Suprapubic skin (tissue), 4 donors: ENCODE measurements around the gene CST3. TPM values are rescaled to one million over a fixed set of nuclear protein-coding genes. Genes with fewer than 3 reads are reported as not detected.
"Not testable (repeated sequence)": the region's sequence is repeated elsewhere in the genome, so short reads cannot be mapped to it uniquely, and the experiment has no call there.

ENCODE experiments used
- DNase-seq, 2 donors: peaks; one replicate each; pipeline ENCODE4 v3.0.0-alpha.2; 2019; ENCODE audit warnings: low spot score in 2 of 2
- H3K27ac ChIP-seq: fragments of 200-600 bp; sonication (generic); one replicate; pipeline ENCODE4 v1.5.1; 2019
- H3K27me3 ChIP-seq: fragments of 200-600 bp; sonication (generic); one replicate; pipeline ENCODE4 v1.5.1; 2019
- H3K36me3 ChIP-seq: fragments of 200-600 bp; sonication (generic); one replicate; pipeline ENCODE4 v1.5.1; 2019
- H3K4me1 ChIP-seq: fragments of 200-600 bp; sonication (generic); one replicate; pipeline ENCODE4 v1.5.1; 2019
- H3K4me3 ChIP-seq: fragments of 200-600 bp; sonication (generic); one replicate; pipeline ENCODE4 v1.5.1; 2019; ENCODE audit warnings: mild to moderate bottlenecking
- H3K9me3 ChIP-seq: fragments of 200-600 bp; sonication (generic); one replicate; pipeline ENCODE4 v1.5.1; 2019
- CTCF ChIP-seq, 2 donors: fragments of 200-600 bp in 1 of 2; fragments of 450-650 bp in 1 of 2; sonication (generic) in 1 of 2; IDR thresholded peaks; one replicate each; pipeline ENCODE4 v1.5.1; 2016 to 2019; ENCODE audit warnings: antibody characterized with exemption in 2 of 2, mild to moderate bottlenecking in 1 of 2, moderate library complexity in 1 of 2
- EP300 ChIP-seq: sonication (generic); formaldehyde crosslinking; IDR thresholded peaks from one replicate; pipeline ENCODE4 v1.6.1; 2017; ENCODE audit warnings: antibody characterized with exemption
- POLR2A ChIP-seq, 2 donors: fragments of 450-650 bp; IDR thresholded peaks; one replicate each; pipeline ENCODE4 v1.6.1; 2017; ENCODE audit warnings: antibody characterized with exemption in 2 of 2, mild to moderate bottlenecking in 2 of 2, moderate library complexity in 2 of 2
- POLR2AphosphoS5 ChIP-seq, 3 donors: sonication (generic); formaldehyde crosslinking; IDR thresholded peaks; one replicate each; pipeline ENCODE4 v1.6.1; 2017; ENCODE audit warnings: antibody characterized with exemption in 3 of 3
- WGBS: methylation state at CpG from one replicate; pipeline ENCODE4 v1.1.5; 2018; 5-methylcytosine and 5-hydroxymethylcytosine counted together
- total RNA-seq, 4 donors: library from RNA; depleted of rRNA; stranded (reverse); fragments of >200 nt; gene quantifications; one replicate each; pipeline ENCODE4 v1.1.0, GENCODE V29; 2016

The CST3 gene
- total RNA-seq, 4 donors from 2014 or later, result 258 to 476 (median 386) TPM

- Histone ChIP-seq H3K9me3 (no peaks in the 10 kb centered on the region), H3K4me3 (no peak overlapping the region), H3K27me3 (no peaks in the 10 kb centered on the region), H3K4me1 (peaks cover 9% of the 10 kb centered on the region), H3K27ac (no peak overlapping the region), H3K36me3 (no peaks in the 10 kb centered on the region)
- 91% methylated on average over 9 of the region's 9 CpGs for WGBS
- TF ChIP-seq POLR2A (IDR thresholded peaks at IDR 0.05), result no peak
- no peak for TF ChIP-seq EP300
- TF ChIP-seq POLR2AphosphoS5 (IDR thresholded peaks at IDR 0.05), result no peak
- TF ChIP-seq CTCF (IDR thresholded peaks at IDR 0.05), result no peak
- DNase-seq, result no peak
Observed at GRCh38 chr20:23662276-23662870, 24.6 kb upstream of the CST3 start.

- no peak for TF ChIP-seq EP300
- no peak for TF ChIP-seq POLR2AphosphoS5 (IDR thresholded peaks at IDR 0.05)
- TF ChIP-seq CTCF (IDR thresholded peaks at IDR 0.05), result no peak
- no peak for TF ChIP-seq POLR2A (IDR thresholded peaks at IDR 0.05)
- Histone ChIP-seq H3K36me3 (no peaks in the 10 kb centered on the region), H3K27me3 (no peaks in the 10 kb centered on the region), H3K4me3 (no peak overlapping the region), H3K4me1 (peaks cover 19% of the 10 kb centered on the region), H3K9me3 (no peaks in the 10 kb centered on the region), H3K27ac (no peak overlapping the region)
- WGBS, result 85% methylated on average over 6 of the region's 6 CpGs
- no peak for DNase-seq
Observed at GRCh38 chr20:23661002-23661429, 23.3 kb upstream of the CST3 start.

- Histone ChIP-seq H3K27me3 (no peaks in the 10 kb centered on the region), H3K27ac (no peak overlapping the region), H3K4me3 (no peak overlapping the region), H3K4me1 (peaks cover 27% of the 10 kb centered on the region), H3K9me3 (no peaks in the 10 kb centered on the region), H3K36me3 (no peaks in the 10 kb centered on the region)
- DNase-seq, result no peak
- 47% methylated on average over 8 of the region's 8 CpGs for WGBS
- TF ChIP-seq POLR2A (IDR thresholded peaks at IDR 0.05), result no peak
- TF ChIP-seq CTCF (IDR thresholded peaks at IDR 0.05), result no peak
Observed at GRCh38 chr20:23659989-23660837, 22.5 kb upstream of the CST3 start.

GRCh38 chr20:23659610-23659988 lies 21.8 kb upstream of the CST3 start:
- not testable (repeated sequence) for H3K27me3 ChIP-seq, DNase-seq, H3K36me3 ChIP-seq, H3K4me3 ChIP-seq, H3K27ac ChIP-seq, H3K9me3 ChIP-seq
- WGBS, result 65% methylated on average over 2 of the region's 2 CpGs
- H3K4me1 ChIP-seq, result peaks cover 33% of the 10 kb centered on the region

- no peak overlapping the region for H3K27ac ChIP-seq
- 85% methylated on average over 8 of the region's 8 CpGs for WGBS
- H3K4me3 ChIP-seq, result no peak overlapping the region
- H3K27me3 ChIP-seq, result no peaks in the 10 kb centered on the region
- no peaks in the 10 kb centered on the region for H3K9me3 ChIP-seq
- DNase-seq, result no peak
- H3K36me3 ChIP-seq, result no peaks in the 10 kb centered on the region
- peaks cover 38% of the 10 kb centered on the region for H3K4me1 ChIP-seq
- no peak for TF ChIP-seq POLR2A (IDR thresholded peaks at IDR 0.05)
- TF ChIP-seq CTCF (IDR thresholded peaks at IDR 0.05), result no peak
- no peak for TF ChIP-seq POLR2AphosphoS5 (IDR thresholded peaks at IDR 0.05)
- no peak for TF ChIP-seq EP300
Observed at GRCh38 chr20:23658989-23659609, 21.3 kb upstream of the CST3 start.
